Measurements from ENCODE around the gene FGF2. TPM values are rescaled to one million over a fixed set of nuclear protein-coding genes. Genes with fewer than 3 reads are reported as not detected.

Gene FGF2
- 10 to 100 TPM; 25.5 to 50.2 TPM for total RNA-seq

DNA sequence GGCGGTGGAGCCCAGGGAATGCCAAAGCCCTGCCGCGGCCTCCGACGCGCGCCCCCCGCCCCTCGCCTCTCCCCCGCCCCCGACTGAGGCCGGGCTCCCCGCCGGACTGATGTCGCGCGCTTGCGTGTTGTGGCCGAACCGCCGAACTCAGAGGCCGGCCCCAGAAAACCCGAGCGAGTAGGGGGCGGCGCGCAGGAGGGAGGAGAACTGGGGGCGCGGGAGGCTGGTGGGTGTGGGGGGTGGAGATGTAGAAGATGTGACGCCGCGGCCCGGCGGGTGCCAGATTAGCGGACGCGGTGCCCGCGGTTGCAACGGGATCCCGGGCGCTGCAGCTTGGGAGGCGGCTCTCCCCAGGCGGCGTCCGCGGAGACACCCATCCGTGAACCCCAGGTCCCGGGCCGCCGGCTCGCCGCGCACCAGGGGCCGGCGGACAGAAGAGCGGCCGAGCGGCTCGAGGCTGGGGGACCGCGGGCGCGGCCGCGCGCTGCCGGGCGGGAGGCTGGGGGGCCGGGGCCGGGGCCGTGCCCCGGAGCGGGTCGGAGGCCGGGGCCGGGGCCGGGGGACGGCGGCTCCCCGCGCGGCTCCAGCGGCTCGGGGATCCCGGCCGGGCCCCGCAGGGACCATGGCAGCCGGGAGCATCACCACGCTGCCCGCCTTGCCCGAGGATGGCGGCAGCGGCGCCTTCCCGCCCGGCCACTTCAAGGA is at the start of gene FGF2:
TSS of gene FGF2 (plus strand) at position 279 of the 705 bp plus-strand sequence. CDS start at position 623, 344 bp downstream.
- no peaks in the 10 kb centered on the region for H3K36me3 ChIP-seq
- peak; percentile 44 for ATAC-seq (ENCODE audit: insufficient number of reproducible peaks, low FRiP score, low read depth)
- no peaks in the 10 kb centered on the region for H3K27me3 ChIP-seq (replicated peaks; ENCODE audit: insufficient read depth)
- H3K27ac ChIP-seq, result peak within 1 kb of the TSS; percentile 89 to 92
- peak; percentile 48 for DNase-seq (ENCODE audit: low spot score)
- no peaks in the 10 kb centered on the region for H3K9me3 ChIP-seq
- peak within 1 kb of the TSS; percentile 94 for H3K4me3 ChIP-seq
- peaks cover 4 to 40% of the 10 kb centered on the region in 2 donors for H3K4me1 ChIP-seq (ENCODE audit: control insufficient read depth in 1 of 2, low read depth in 2 of 2)
- TF ChIP-seq, protein P1, sequence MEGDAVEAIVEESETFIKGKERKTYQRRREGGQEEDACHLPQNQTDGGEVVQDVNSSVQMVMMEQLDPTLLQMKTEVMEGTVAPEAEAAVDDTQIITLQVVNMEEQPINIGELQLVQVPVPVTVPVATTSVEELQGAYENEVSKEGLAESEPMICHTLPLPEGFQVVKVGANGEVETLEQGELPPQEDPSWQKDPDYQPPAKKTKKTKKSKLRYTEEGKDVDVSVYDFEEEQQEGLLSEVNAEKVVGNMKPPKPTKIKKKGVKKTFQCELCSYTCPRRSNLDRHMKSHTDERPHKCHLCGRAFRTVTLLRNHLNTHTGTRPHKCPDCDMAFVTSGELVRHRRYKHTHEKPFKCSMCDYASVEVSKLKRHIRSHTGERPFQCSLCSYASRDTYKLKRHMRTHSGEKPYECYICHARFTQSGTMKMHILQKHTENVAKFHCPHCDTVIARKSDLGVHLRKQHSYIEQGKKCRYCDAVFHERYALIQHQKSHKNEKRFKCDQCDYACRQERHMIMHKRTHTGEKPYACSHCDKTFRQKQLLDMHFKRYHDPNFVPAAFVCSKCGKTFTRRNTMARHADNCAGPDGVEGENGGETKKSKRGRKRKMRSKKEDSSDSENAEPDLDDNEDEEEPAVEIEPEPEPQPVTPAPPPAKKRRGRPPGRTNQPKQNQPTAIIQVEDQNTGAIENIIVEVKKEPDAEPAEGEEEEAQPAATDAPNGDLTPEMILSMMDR (IDR thresholded peaks at IDR 0.05), result no peak

DNA sequence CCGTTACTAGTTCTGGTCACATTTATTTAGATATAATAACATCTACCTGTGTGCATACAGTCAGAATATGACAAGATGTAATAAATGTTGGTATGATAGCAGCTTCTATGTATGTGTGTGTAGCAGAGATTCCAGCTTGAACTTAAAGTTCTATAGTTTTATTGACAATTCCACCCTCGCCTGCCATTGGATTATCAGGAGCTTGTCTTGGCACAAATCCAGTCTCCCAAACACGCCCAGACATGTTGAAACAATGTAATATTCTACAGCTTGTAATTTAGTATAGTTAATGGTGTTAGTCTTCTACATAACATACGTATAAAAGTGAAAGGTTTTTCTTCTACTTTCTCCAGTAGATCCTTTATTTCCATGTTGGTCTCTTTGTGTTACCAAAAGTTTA is 49.7 kb upstream of the FGF2 start:
- ATAC-seq (ENCODE audit: insufficient number of reproducible peaks, low FRiP score, low read depth), result no peak
- TF ChIP-seq, protein P1 (IDR thresholded peaks at IDR 0.05), result no peak
- H3K27ac ChIP-seq, result no peak overlapping the region
- H3K27me3 ChIP-seq (replicated peaks; ENCODE audit: insufficient read depth), result no peaks in the 10 kb centered on the region
- H3K9me3 ChIP-seq, result no peaks in the 10 kb centered on the region
- H3K4me1 ChIP-seq (ENCODE audit: control insufficient read depth in 1 of 2, low read depth in 2 of 2), result no peaks in the 10 kb centered on the region
- no peak overlapping the region for H3K4me3 ChIP-seq
- DNase-seq (ENCODE audit: low spot score), result no peak
- no peaks in the 10 kb centered on the region for H3K36me3 ChIP-seq

DNA sequence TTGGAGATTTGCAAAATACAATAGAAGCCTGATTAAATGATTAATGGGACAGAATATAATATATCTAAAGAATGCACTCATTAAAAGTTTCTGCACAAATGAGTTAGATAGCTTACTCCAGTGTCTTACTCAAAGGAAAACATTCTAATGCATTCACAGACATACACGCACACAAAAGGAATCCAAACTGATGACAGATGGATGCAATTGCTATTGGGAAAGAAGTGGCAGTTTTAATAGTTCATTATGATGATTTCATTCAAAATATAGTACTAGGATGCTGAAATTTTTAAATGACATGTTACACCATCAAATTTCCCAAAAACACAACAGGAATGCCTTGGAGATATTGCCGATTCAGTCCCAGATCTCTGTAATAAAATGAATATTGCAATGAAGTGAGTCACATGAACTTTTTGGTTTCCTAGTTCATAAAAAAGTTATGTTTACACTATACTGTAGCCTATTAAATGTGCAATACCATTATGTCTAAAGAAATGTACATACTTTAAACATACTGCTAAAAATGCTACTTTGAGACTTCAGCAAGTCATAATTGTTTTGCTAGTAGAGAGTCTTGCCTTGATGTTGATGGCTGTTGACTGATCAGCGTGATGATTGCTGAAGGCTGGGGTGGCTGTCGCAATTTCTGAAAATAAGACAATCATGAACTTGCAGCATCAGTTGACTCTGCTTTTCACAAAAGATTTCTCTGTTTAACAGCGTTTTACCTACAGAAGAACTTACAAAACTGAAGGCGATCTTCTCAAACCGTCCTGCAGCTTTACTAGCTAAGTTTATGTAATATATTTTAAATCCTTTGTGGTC is 48.6 kb upstream of the FGF2 start:
- DNase-seq (ENCODE audit: low spot score) (no peak), ATAC-seq (ENCODE audit: insufficient number of reproducible peaks, low FRiP score, low read depth) (no peak)
- Histone ChIP-seq H3K27me3 (replicated peaks; ENCODE audit: insufficient read depth) (no peaks in the 10 kb centered on the region), H3K27ac (no peak overlapping the region), H3K4me1 (ENCODE audit: control insufficient read depth in 1 of 2, low read depth in 2 of 2) (peaks cover 3 to 6% of the 10 kb centered on the region in 2 donors), H3K9me3 (no peaks in the 10 kb centered on the region), H3K36me3 (no peaks in the 10 kb centered on the region), H3K4me3 (no peak overlapping the region)
- TF ChIP-seq, protein P1 (IDR thresholded peaks at IDR 0.05), result no peak

DNA sequence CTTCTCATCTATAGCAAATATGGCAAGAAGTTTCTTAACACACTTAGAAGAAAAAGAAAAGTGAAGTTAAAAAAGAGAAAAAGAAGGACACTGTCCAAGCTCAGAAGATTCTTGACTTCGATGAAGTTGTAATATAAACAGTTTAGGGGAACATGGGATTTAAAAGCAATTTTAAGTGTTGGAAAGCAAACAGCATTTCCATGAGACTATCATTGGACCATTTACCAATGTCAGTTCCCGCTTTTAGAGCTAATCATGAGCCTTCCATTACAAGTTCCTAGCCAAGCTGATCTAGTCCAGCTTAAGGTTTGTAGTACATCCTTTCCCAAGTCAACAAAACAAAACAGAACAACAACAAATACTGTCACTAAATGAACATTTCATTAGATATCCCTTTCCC is 45.1 kb upstream of the FGF2 start:
- H3K27ac ChIP-seq, result no peak overlapping the region
- H3K4me3 ChIP-seq, result no peak overlapping the region
- no peaks in the 10 kb centered on the region for H3K36me3 ChIP-seq
- no peak for DNase-seq (ENCODE audit: low spot score)
- peaks cover 12 to 16% of the 10 kb centered on the region in 2 donors for H3K4me1 ChIP-seq (ENCODE audit: control insufficient read depth in 1 of 2, low read depth in 2 of 2)
- no peaks in the 10 kb centered on the region for H3K27me3 ChIP-seq (replicated peaks; ENCODE audit: insufficient read depth)
- no peaks in the 10 kb centered on the region for H3K9me3 ChIP-seq
- ATAC-seq (ENCODE audit: insufficient number of reproducible peaks, low FRiP score, low read depth), result no peak
- TF ChIP-seq, protein P1 (IDR thresholded peaks at IDR 0.05), result no peak

Data from thoracic aorta (tissue), 2 donors.